Panc1 (cell line): ENCODE measurements around the gene IL17RE. TPM values are rescaled to one million over a fixed set of nuclear protein-coding genes. Genes with fewer than 3 reads are reported as not detected.

Source experiments
- ATAC-seq: fragments of 200-7000 bp; cut with Tn5 transposase; 2 replicates; pipeline ENCODE4 v1.9.1; 2020; ENCODE audit warnings: mild to moderate bottlenecking, moderate library complexity
- BruUV-seq: library from RNA; stranded (reverse); fragments of 400-500 nt; replicated peaks from 2 replicates; lab custom pipeline; 2021; lab: Mats Ljungman, UMichigan
- CTCF ChIA-PET: fragments of 300-600 bp; sonication (Branson Sonifier 250); formaldehyde crosslinking; loops from one replicate; lab custom pipeline; 2022; ENCODE audit warnings: antibody characterized with exemption; lab: Charles Lee
- POLR2A ChIA-PET: fragments of 300-600 bp; sonication (Branson Sonifier 250); formaldehyde crosslinking; loops from one replicate; lab custom pipeline; 2022; ENCODE audit warnings: antibody characterized with exemption; lab: Charles Lee
- DNase-seq: peaks from one replicate; pipeline ENCODE4 v3.0.0-alpha.2; 2010; ENCODE audit warnings: low read depth, low spot score
- H3K27ac ChIP-seq: 2 replicates; pipeline ENCODE4 v1.5.1; 2011; ENCODE audit warnings: mild to moderate bottlenecking, low read length, inconsistent platforms
- H3K27me3 ChIP-seq: fragments of 200-500 bp; sonication (Bioruptor generic); 2 replicates; pipeline ENCODE4 v1.6.0; 2014; ENCODE audit warnings: low read length, inconsistent platforms; ENCODE audit not compliant: control insufficient read depth, insufficient read depth
- H3K36me3 ChIP-seq: fragments of 200-500 bp; sonication (Bioruptor generic); 2 replicates; pipeline ENCODE4 v1.5.1; 2014; ENCODE audit warnings: inconsistent platforms, mild to moderate bottlenecking, low read length, moderate library complexity; ENCODE audit not compliant: control insufficient read depth, insufficient read depth
- H3K4me1 ChIP-seq: 2 replicates; pipeline ENCODE4 v1.5.1; 2011; ENCODE audit warnings: inconsistent platforms, mild to moderate bottlenecking, low read length, moderate library complexity; ENCODE audit not compliant: control insufficient read depth, insufficient read depth
- H3K4me3 ChIP-seq, 2 experiments: 2 replicates each; pipeline ENCODE4 v1.5.1; 2011 to 2012; ENCODE audit warnings: low read depth in 2 of 2, low read length in 2 of 2, mild to moderate bottlenecking in 2 of 2, inconsistent platforms in 1 of 2, moderate library complexity in 1 of 2
- H3K9me3 ChIP-seq: fragments of 200-500 bp; sonication (Bioruptor generic); 2 replicates; pipeline ENCODE4 v1.5.1; 2014; ENCODE audit warnings: low read depth, mild to moderate bottlenecking, inconsistent platforms, low read length, moderate library complexity; ENCODE audit not compliant: control insufficient read depth, insufficient read depth
- POLR2AphosphoS5 ChIP-seq: IDR thresholded peaks from 2 replicates; pipeline ENCODE4 v1.6.1; 2012; ENCODE audit warnings: mild to moderate bottlenecking, low read depth, low read length, moderate library complexity
- REST ChIP-seq, 2 experiments: IDR thresholded peaks; 2 replicates each; pipeline ENCODE4 v1.6.1; 2011 to 2012; ENCODE audit warnings: low read depth in 2 of 2, control low read depth in 1 of 2, low read length in 1 of 2, mild to moderate bottlenecking in 1 of 2, moderate library complexity in 1 of 2; ENCODE audit not compliant: insufficient read depth in 1 of 2
- SIN3A ChIP-seq: IDR thresholded peaks from 2 replicates; pipeline ENCODE4 v1.6.1; 2012; ENCODE audit warnings: low read depth, mild to moderate bottlenecking, low read length, moderate library complexity, borderline replicate concordance; ENCODE audit not compliant: insufficient read depth
- TCF7L2 ChIP-seq: IDR thresholded peaks from 2 replicates; pipeline ENCODE4 v1.6.1; 2011; ENCODE audit warnings: mild to moderate bottlenecking, low read depth, low read length, inconsistent platforms
- in situ Hi-C: cut with HindIII; loops from 2 replicates; pipeline ENCODE4 v1.10.0; 2016; ENCODE audit warnings: low sequenced_read_pairs, low pct_unique_long_range_greater_than_20kb
- intact Hi-C: fragments of 100-400 bp; cut with micrococcal nuclease; formaldehyde crosslinking; loops from one replicate; pipeline ENCODE4 v1.10.0; 2022; ENCODE audit not compliant: unreplicated experiment
- total RNA-seq: library from RNA; stranded (reverse); gene quantifications from one replicate; pipeline ENCODE4 v1.2.1, GENCODE V29; 2021; ENCODE audit not compliant: unreplicated experiment
- TF ChIP-seq, protein P1 (sequence below): fragments of 450-650 bp; IDR thresholded peaks from 2 replicates; pipeline ENCODE4 v1.5.1; 2017; ENCODE audit warnings: mild to moderate bottlenecking

IL17RE gene
- total RNA-seq, 1 experiment from 2014 or later, result 1.1 TPM

GRCh38 chr3:9955611-9956352 lies 53.1 kb downstream of the IL17RE start:
- in situ Hi-C loops (no loop called here), intact Hi-C loops (no loop called here)
- POLR2A ChIA-PET, result no interaction called here
- DNase-seq (no peak), ATAC-seq (no peak)
- no peaks in the 10 kb centered on the region for H3K9me3 ChIP-seq
- BruUV-seq, result no TSS peak
- no peak overlapping the region for H3K27ac ChIP-seq
- H3K4me1 ChIP-seq, result no peaks in the 10 kb centered on the region
- no peaks in the 10 kb centered on the region for H3K27me3 ChIP-seq
- no peak overlapping the region for H3K4me3 ChIP-seq
- no peaks in the 10 kb centered on the region for H3K36me3 ChIP-seq
- CTCF ChIA-PET, result no interaction called here
- TF ChIP-seq REST (IDR thresholded peaks at IDR 0.05; ENCODE audit: insufficient read depth in 1 of 2, low read depth in 2 of 2, low read length in 1 of 2) (no peak), POLR2AphosphoS5 (no peak), SIN3A (no peak), TCF7L2 (no peak)
- TF ChIP-seq, protein P1, sequence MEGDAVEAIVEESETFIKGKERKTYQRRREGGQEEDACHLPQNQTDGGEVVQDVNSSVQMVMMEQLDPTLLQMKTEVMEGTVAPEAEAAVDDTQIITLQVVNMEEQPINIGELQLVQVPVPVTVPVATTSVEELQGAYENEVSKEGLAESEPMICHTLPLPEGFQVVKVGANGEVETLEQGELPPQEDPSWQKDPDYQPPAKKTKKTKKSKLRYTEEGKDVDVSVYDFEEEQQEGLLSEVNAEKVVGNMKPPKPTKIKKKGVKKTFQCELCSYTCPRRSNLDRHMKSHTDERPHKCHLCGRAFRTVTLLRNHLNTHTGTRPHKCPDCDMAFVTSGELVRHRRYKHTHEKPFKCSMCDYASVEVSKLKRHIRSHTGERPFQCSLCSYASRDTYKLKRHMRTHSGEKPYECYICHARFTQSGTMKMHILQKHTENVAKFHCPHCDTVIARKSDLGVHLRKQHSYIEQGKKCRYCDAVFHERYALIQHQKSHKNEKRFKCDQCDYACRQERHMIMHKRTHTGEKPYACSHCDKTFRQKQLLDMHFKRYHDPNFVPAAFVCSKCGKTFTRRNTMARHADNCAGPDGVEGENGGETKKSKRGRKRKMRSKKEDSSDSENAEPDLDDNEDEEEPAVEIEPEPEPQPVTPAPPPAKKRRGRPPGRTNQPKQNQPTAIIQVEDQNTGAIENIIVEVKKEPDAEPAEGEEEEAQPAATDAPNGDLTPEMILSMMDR, result no peak

- H3K27me3 ChIP-seq, result no peaks in the 10 kb centered on the region
- no peaks in the 10 kb centered on the region for H3K4me1 ChIP-seq
- no peaks in the 10 kb centered on the region for H3K9me3 ChIP-seq
- H3K36me3 ChIP-seq, result no peaks in the 10 kb centered on the region
- no peak overlapping the region for H3K4me3 ChIP-seq
- intact Hi-C loops (no loop called here), in situ Hi-C loops (no loop called here)
- ChIA-PET POLR2A (no interaction called here), CTCF (interaction anchor here (0.7 kb wide), 1 partner anchor 291 kb away, joined by 5 read pairs; no protein-coding TSS in a partner anchor)
- ATAC-seq (no peak), DNase-seq (no peak)
- TF ChIP-seq REST (IDR thresholded peaks at IDR 0.05; ENCODE audit: insufficient read depth in 1 of 2, low read depth in 2 of 2, low read length in 1 of 2) (no peak), TCF7L2 (no peak), SIN3A (no peak)
- TF ChIP-seq, protein P1, result no peak
- TSS peak; percentile 62 for BruUV-seq
- H3K27ac ChIP-seq, result no peak overlapping the region
These were observed 54.6 kb downstream of the IL17RE start for GRCh38 chr3:9957214-9957613.
